GM19467 (cell line): ENCODE data around the gene PCCA.
"Not testable (repeated sequence)": the region's sequence is repeated elsewhere in the genome, so short reads cannot be mapped to it uniquely, and the experiment has no call there.

Experiments used
- ATAC-seq: cut with Tn5 transposase; IDR thresholded peaks from one replicate; pipeline ENCODE4 v1.9.1; 2021; ENCODE audit warnings: mild to moderate bottlenecking, moderate library complexity; ENCODE audit not compliant: unreplicated experiment

PCCA gene

GRCh38 chr13:100298691-100299090, 209.8 kb downstream of the PCCA start:
- ATAC-seq = no peak

DNA sequence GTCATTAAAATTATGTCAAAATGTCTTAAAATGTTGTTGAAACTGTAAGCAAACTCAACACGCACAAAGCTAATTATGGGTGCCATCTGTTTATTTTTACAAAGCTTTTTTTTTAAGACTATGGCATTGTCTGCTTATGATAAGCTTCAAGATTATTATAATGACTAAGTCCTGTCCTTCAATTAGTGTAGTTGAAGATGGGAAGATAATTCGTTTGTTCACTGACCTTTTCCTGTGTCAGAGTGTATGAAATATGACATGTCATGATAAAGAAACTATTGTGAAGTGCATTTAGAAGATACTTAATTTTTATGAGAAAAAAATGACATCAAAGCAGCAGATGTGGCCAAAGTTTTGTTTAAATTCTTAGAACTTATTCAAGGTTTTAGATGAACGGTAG, 211.3 kb downstream of the PCCA start:
- no peak for ATAC-seq

DNA sequence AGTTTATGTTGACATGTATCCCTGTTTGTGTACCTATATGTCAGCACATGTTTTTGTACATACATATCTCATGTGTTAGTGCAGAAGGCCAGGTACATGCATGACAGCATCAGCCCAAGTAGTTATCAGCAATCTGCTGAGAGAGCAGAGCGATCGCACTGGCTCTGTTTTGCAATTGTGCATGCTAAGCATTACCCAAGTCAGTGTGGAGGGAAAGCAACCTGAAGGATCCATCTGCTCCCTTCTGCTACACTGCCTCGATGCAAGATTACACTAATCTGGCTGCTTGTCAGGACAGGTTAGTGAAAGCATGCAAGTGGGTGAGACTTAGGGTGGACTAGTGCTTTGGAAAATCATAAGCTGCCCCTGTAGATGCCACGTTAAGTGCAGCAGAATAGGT, 211.8 kb downstream of the PCCA start:
- ATAC-seq = no peak

- ATAC-seq = no peak
Observed at GRCh38 chr13:100301418-100301817, 212.5 kb downstream of the PCCA start.

DNA sequence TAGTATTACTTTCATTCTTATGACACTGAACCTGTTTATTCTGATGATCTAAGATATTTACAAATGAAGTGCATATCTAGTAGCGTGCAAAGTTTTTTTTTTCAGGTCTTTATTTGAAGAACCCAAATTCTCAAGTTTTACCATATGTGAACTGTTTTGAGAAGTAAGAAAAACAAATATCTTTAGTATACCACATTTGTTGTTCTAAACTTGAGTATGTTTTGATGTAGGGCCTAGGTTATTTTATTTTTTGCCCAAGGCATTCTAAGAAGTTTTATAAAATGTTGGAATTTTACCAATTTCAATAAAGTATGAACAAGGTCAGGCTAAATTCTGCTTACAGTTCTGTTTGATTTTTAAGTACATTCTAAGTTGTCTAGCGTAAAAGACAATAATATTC, 213.5 kb downstream of the PCCA start:
- no peak for ATAC-seq

- ATAC-seq = no peak
Observed at GRCh38 chr13:100304229-100304628, 215.3 kb downstream of the PCCA start.

DNA sequence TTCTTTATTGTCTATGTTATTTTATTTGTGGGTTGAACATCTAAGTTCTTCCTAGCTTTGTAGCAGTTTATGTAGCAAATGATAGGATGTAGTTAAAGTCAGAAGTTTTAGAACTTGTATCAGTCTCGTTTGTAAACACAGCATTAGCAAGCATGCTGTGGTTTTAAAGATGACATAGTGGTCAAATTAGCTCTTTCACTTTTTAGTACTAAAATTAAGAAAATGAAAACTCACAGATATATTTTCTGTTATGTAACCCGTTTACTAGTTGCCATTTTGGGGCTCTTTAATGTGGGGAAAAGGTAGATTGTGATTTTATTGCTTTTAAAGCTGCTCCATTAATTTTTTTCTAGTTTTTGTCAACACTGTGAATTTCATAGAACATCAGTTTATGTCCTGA, 216.5 kb downstream of the PCCA start:
- ATAC-seq = no peak

DNA sequence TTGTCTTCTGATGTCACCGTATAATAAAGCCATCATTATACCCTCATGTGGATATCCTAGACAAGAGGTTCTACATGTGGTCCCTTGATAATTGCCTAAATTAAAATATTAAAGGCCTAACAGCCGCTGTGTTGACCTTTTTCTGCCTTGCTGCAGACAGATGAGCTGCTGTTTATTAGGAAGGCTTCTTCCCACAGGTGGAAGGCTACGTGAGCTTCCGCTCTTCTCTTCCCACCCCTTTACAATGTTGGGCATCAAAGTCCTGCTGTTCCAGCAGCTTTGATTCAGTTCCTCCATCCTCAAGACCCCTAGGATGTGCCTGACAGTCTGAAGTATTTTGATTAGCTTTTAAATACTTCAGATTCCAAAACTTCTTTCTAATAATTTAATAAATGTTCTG, 217.1 kb downstream of the PCCA start:
- no peak for ATAC-seq

- ATAC-seq = no peak
Observed at GRCh38 chr13:100306434-100306999, 217.6 kb downstream of the PCCA start.

DNA sequence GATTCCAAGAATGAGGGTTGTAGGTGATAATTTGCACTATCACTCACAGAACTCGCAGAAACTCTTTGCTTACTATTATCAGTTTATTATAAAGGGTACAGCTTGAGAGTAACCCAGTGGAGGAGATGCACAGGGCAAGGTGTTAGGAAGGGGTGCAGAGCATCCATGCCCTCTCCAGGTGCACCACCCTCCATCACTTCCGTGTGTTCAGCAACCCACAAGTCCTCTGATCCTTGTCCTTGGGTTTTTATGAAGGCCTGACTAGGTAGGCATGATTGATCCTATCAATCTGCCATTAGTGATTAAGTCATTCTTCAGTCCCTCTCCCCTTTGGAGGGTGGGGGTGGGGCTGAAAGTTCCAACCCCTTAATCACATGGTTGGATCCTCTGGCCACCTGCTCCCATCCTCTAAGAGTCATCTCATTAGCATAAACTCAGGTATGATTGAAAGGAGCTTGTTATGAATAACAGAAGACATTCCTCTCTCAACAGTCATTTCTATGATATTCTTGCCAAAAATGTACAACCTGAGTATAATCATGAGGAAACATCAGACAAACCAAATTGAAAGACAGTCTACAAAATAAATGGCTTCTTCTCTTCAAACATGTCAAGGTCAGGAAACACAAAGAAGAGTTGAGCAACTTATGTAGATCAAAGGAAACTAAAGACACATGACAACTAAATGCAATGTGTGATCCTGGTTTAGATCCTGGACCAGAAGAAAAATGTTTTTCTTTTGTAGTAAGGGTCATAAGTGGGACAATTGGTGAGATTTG, 225.4 kb downstream of the PCCA start:
- ATAC-seq = no peak

DNA sequence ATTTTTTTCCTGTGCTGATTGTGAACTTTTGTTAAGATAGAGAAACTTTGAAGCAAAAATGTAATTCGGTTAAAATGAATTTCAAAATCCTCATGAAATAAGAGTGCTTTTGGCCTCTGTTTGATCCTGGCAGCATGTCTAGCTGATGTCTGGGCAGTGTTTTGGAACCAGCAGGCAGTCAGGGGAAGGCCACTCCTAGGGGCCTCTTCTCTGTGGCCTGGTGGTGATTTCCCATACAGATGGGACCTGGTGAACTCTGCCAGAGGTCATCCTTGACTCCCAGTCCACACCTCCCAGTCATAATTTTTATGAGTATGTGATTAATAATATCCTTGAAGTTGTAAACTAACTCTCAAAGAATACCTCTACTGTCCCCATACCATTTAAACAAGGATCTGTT, 226.6 kb downstream of the PCCA start:
- no peak for ATAC-seq

GRCh38 chr13:100318473-100318872, 229.6 kb downstream of the PCCA start:
- not testable (repeated sequence) for ATAC-seq

- ATAC-seq = no peak
Observed at GRCh38 chr13:100323937-100324336, 235.0 kb downstream of the PCCA start.

GRCh38 chr13:100330662-100331061, 241.8 kb downstream of the PCCA start:
- ATAC-seq = no peak

DNA sequence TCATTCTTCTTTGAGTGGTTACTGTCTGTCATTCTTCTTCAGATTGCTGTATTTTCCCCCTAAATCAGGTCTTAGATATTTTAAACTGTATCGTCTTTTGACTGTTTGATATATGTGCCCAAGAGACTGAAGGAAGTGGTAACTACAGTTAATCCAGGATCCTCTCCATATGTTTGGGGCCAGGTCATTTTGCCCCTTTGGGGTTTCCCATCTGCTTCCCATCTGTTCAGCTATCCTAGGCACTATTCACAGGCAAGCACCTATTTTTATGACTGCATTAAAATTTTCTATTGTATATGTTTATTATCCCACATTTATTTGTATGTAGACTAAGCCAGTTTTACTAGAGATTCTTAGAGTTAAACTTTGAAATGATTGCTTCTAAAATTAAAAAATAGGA, 244.2 kb downstream of the PCCA start:
- ATAC-seq = no peak

GRCh38 chr13:100334214-100334613, 245.3 kb downstream of the PCCA start:
- peak; percentile 84 for ATAC-seq

DNA sequence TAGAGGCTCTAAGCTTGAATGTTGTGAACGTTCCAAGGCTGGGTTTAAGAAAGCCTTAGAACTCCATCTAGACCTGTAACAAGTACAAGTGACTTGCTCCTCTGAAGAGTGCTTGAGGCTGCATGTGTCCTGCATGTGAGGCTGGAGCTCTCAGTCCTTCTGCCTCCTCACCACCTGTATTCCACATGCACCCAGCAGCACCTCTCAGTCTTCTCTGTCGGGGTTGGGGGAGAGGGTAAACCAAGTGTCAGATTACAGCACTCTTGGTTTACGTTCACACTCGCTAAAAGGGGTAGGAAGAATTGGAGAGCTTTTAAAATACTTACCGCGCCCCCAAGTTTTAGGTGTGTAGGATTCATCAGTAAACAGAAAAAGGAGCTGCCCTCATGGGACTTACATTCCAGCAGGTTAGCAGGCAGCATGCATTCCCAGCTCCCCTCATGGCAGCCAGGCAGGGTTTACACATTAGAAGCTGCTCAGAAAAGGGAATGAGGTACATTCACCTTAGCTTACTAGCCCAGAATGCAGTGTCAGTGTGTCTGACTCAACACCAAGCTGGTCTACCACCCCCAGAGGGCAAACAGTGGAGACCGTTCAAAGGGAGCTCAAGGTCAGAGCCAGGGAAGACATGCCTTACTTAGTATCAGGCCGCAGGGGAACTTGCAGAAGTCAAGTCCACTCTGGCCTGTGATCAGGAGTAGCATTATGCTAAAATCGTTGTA, 248.1 kb downstream of the PCCA start:
- no peak for ATAC-seq

GRCh38 chr13:100338275-100338674, 249.4 kb downstream of the PCCA start:
- ATAC-seq = no peak

DNA sequence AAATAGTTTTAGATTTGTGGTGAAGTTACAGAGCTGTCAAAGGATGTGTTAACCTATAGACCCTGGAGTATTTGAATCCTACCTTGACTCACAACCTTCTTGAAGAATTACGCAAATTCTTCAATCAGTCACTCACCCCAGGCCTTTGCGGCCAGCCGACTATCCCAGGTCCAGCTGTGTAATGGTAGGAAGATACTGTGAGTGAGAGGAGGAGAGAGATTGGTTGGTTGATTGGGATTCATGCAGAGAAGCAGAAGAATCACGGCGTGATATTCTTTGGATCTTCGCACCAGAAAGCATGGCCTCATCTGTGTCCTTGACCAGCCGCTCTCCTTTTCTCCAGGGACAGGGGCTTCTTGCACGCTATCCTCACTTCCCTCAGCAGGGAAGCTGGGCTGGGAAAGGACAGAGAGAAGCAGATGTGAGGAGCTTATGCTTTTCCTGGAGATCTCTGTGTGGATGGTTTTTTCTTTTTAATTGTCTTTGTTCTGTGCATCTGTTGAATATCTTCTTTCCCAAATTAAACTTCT, 250.6 kb downstream of the PCCA start:
- no peak for ATAC-seq

DNA sequence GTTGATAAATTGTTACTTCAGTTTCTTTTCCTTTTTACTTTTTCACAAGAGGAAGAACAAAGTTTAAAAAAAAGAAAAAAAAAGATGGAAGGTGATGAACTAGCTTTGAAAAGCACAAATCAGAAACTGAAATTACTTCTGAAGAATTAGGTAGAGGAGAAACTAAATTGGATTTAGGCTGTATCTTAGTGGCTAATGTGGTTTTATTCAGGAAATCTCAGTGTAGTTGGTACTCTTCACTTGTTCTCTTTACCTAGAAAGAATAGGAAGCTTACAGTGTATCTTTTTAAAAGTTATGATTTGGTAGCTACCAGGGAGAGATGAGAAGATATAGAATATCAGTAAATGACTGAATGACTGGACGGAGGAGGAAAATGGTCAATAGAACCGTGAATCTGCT, 252.0 kb downstream of the PCCA start:
- no peak for ATAC-seq

DNA sequence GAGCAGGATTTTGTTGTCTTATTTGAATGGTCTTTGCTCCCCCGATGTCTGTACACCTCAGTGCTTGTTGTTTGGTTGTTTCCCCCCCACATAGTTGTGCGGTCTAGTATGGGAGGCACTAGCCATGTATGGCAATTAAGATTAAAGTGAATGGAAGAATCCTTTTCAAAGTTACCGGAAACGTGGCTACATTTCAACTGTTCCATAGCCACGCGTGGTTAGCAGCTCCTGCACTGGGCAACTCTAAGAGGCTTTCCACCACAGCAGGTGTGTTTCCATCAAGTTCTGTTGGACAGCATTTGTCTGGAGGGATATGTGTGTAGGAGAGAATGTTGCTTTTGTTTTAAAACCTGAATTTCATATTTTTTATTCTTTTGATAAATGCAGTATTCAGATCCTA, 252.4 kb downstream of the PCCA start:
- no peak for ATAC-seq

DNA sequence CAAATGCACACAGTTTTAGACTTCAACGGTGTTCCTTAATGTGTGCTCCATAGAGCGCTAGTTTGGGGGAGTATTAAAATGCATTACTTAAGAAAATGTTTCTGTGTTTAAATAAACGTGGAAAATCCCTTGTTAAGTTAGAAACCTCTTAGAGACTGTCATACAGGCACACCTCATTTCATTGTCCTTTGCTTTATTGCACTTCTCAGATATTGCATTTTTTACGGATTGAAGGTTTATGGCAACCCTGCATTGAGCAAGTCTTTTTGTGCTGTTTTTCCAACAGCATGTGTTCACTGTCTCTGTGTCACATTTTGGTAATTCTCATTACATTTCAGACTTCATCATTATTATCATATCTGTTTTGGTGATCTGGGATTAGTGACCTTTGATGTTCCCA, 255.7 kb downstream of the PCCA start:
- no peak for ATAC-seq
